Tibial nerve (tissue), 4 donors: ENCODE data around the gene CNOT6. TPM values are rescaled to one million over a fixed set of nuclear protein-coding genes. Genes with fewer than 3 reads are reported as not detected.
A peak's percentile ranks its signal among the peaks of the same experiment; 100 is the strongest.
"Not testable (repeated sequence)": the region's sequence is repeated elsewhere in the genome, so short reads cannot be mapped to it uniquely, and the experiment has no call there.

Experiments
- DNase-seq, 2 donors: peaks; one replicate each; pipeline ENCODE4 v3.0.0-alpha.2; 2019; ENCODE audit warnings: low spot score in 2 of 2
- H3K27ac ChIP-seq, 4 donors: fragments of 200-600 bp; sonication (generic) in 3 of 4; one replicate each; pipeline ENCODE4 v1.5.1; 2017 to 2019; ENCODE audit warnings: mild to moderate bottlenecking in 1 of 4
- H3K27me3 ChIP-seq, 2 donors: fragments of 200-600 bp; sonication (generic) in 1 of 2; one replicate each; pipeline versions ENCODE4 v1.5.1 to v1.6.0; 2017 to 2019
- H3K36me3 ChIP-seq, 3 donors: fragments of 200-600 bp; sonication (generic); one replicate each; pipeline ENCODE4 v1.5.1; 2018 to 2019
- H3K4me1 ChIP-seq, 4 donors: fragments of 200-600 bp; sonication (generic) in 3 of 4; one replicate each; pipeline ENCODE4 v1.5.1; 2017 to 2019
- H3K4me3 ChIP-seq, 4 donors: fragments of 200-600 bp; sonication (generic) in 3 of 4; one replicate each; pipeline ENCODE4 v1.5.1; 2017 to 2019; ENCODE audit warnings: mild to moderate bottlenecking in 1 of 4, moderate library complexity in 1 of 4
- H3K9me3 ChIP-seq, 4 donors: fragments of 200-600 bp; sonication (generic) in 3 of 4; one replicate each; pipeline ENCODE4 v1.5.1; 2017 to 2019
- EP300 ChIP-seq, 2 donors: sonication (generic); formaldehyde crosslinking; IDR thresholded peaks; one replicate each; pipeline ENCODE4 v1.6.1; 2017; ENCODE audit warnings: antibody characterized with exemption in 2 of 2, mild to moderate bottlenecking in 1 of 2
- POLR2A ChIP-seq, 2 donors: fragments of 450-650 bp; IDR thresholded peaks; one replicate each; pipeline ENCODE4 v1.6.1; 2017; ENCODE audit warnings: antibody characterized with exemption in 2 of 2, mild to moderate bottlenecking in 2 of 2, moderate library complexity in 2 of 2
- WGBS, 2 donors: methylation state at CpG; one replicate each; pipeline ENCODE4 v1.1.5; 2018; 5-methylcytosine and 5-hydroxymethylcytosine counted together
- total RNA-seq, 4 donors: library from RNA; depleted of rRNA; stranded (reverse); fragments of >200 nt; gene quantifications; one replicate each; pipeline ENCODE4 v1.1.0, GENCODE V29; 2016
- TF ChIP-seq, protein P1 (sequence below), 5 experiments: fragments of 200-600 bp in 3 of 5; fragments of 450-650 bp in 2 of 5; sonication (generic) in 3 of 5; IDR thresholded peaks; one replicate each; pipeline ENCODE4 v1.5.1; 2016 to 2019; ENCODE audit warnings: antibody characterized with exemption in 5 of 5, mild to moderate bottlenecking in 3 of 5, moderate library complexity in 2 of 5

The CNOT6 gene
- total RNA-seq, 4 donors from 2014 or later = 14.0 to 18.0 (median 15.5) TPM

DNA sequence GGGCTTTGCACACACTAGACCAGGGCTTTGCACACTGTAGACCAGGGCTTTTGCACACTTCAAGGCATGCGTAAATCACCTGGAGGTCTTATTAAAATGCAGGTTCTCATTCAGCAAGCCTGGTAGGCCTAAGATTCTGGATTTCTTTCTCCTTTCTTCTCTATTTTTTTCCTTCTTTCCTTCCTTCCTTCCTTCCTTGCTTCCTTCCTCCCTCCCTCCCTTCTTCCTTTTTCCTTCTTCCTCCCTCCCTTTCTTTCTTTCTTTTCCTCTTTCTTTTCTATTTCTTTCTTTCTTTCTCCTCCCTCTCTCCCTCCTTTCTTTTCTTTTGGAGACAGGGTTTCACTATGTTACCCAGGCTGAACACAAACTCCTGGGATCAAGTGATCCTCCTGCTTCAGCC is 24.3 kb upstream of the CNOT6 start:
- peaks cover 0 to 13% (median 0%) of the 10 kb centered on the region in 4 donors for H3K4me1 ChIP-seq
- no peaks in the 10 kb centered on the region for H3K9me3 ChIP-seq
- WGBS, 2 donors = 88 to 96% methylated on average over 1 of the region's 1 CpG
- H3K27me3 ChIP-seq = no peaks in the 10 kb centered on the region
- DNase-seq = no peak
- TF ChIP-seq EP300 (IDR thresholded peaks at IDR 0.05) (no peak), POLR2A (IDR thresholded peaks at IDR 0.05) (no peak)
- TF ChIP-seq, protein P1, sequence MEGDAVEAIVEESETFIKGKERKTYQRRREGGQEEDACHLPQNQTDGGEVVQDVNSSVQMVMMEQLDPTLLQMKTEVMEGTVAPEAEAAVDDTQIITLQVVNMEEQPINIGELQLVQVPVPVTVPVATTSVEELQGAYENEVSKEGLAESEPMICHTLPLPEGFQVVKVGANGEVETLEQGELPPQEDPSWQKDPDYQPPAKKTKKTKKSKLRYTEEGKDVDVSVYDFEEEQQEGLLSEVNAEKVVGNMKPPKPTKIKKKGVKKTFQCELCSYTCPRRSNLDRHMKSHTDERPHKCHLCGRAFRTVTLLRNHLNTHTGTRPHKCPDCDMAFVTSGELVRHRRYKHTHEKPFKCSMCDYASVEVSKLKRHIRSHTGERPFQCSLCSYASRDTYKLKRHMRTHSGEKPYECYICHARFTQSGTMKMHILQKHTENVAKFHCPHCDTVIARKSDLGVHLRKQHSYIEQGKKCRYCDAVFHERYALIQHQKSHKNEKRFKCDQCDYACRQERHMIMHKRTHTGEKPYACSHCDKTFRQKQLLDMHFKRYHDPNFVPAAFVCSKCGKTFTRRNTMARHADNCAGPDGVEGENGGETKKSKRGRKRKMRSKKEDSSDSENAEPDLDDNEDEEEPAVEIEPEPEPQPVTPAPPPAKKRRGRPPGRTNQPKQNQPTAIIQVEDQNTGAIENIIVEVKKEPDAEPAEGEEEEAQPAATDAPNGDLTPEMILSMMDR (IDR thresholded peaks at IDR 0.05) = no peak
- no peak overlapping the region for H3K27ac ChIP-seq
- no peak overlapping the region for H3K4me3 ChIP-seq
- H3K36me3 ChIP-seq = no peaks in the 10 kb centered on the region

DNA sequence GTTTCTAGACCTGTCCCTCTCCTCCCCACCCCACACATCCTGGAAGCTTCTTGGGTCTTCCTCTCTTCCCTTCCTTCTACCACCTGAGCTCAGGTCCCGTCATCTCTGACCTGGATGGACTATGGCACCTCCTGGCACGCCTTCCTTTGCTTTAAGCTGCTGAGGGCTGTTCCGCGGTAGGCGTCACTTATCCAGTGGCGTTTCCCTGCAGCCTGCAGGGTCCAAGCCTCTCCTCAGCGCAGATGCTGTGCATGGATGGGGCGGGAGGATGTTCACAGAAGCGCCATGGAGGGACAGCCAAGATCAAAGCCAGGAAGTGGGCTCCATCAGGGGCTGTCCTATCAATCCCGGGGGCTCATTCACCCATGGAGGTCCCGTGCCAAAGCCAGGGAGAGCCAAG is 23.8 kb upstream of the CNOT6 start:
- Histone ChIP-seq H3K36me3 (no peaks in the 10 kb centered on the region), H3K4me1 (peaks cover 0 to 13% (median 0%) of the 10 kb centered on the region in 4 donors), H3K9me3 (no peaks in the 10 kb centered on the region), H3K27ac (no peak overlapping the region), H3K4me3 (no peak overlapping the region), H3K27me3 (no peaks in the 10 kb centered on the region)
- WGBS, 2 donors = 79 to 80% methylated on average over 11 of the region's 11 CpGs
- no peak for TF ChIP-seq POLR2A (IDR thresholded peaks at IDR 0.05)
- no peak for DNase-seq

DNA sequence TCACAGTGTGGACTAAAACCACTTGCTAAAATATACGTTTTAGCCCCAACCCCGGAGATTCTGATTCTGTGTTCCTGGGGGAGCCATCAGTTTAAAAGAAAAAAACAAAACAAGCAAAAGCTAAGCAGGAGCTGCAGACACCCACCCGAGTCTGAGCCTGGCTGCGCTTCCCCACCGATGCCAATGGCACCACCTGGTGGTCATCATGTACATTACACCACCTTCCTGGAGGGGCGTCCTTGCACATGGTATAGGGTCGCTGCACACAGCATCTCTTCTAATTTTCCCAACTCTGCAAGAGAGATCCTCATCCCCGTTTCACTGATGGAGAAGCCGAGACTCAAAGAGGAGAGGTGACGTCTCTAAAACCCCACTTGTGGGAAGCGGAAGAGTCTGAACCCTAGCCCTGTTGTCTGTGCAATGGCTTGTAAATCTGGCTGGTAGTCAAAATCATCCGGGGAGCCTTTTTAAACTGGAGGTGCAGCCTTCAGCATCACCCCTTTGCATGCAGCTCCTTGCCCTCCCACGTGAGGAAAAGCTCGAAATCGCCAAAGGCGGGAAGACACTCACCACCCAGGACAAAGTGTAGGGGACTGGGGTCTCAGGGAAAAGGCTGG is 23.1 kb upstream of the CNOT6 start:
- TF ChIP-seq, protein P1 (IDR thresholded peaks at IDR 0.05) = peak; percentile 87 to 93 (median 89)
- TF ChIP-seq POLR2A (IDR thresholded peaks at IDR 0.05) (no peak), EP300 (IDR thresholded peaks at IDR 0.05) (no peak)
- no peaks in the 10 kb centered on the region for H3K9me3 ChIP-seq
- H3K4me3 ChIP-seq = no peak overlapping the region
- H3K36me3 ChIP-seq = no peaks in the 10 kb centered on the region
- peak in 1 of 2 donors; percentile 57 for DNase-seq
- 27 to 29% methylated on average over 16 of the region's 16 CpGs for WGBS, 2 donors
- H3K27me3 ChIP-seq = no peaks in the 10 kb centered on the region
- peaks cover 0 to 13% (median 0%) of the 10 kb centered on the region in 4 donors for H3K4me1 ChIP-seq
- no peak overlapping the region for H3K27ac ChIP-seq

- no peaks in the 10 kb centered on the region for H3K36me3 ChIP-seq
- no peaks in the 10 kb centered on the region for H3K27me3 ChIP-seq
- TF ChIP-seq, protein P1 (IDR thresholded peaks at IDR 0.05) = no peak
- TF ChIP-seq POLR2A (IDR thresholded peaks at IDR 0.05) = no peak
- no peak for TF ChIP-seq EP300 (IDR thresholded peaks at IDR 0.05)
- H3K9me3 ChIP-seq = no peaks in the 10 kb centered on the region
- peaks cover 0 to 11% (median 0%) of the 10 kb centered on the region in 4 donors for H3K4me1 ChIP-seq
- H3K4me3 ChIP-seq = no peak overlapping the region
- 58 to 68% methylated on average over 7 of the region's 7 CpGs for WGBS, 2 donors
- H3K27ac ChIP-seq = no peak overlapping the region
- DNase-seq = no peak
These were observed 22.3 kb upstream of the CNOT6 start for GRCh38 chr5:180471866-180472265.

- H3K36me3 ChIP-seq = no peaks in the 10 kb centered on the region
These were observed 21.9 kb upstream of the CNOT6 start for GRCh38 chr5:180472269-180472668.

DNA sequence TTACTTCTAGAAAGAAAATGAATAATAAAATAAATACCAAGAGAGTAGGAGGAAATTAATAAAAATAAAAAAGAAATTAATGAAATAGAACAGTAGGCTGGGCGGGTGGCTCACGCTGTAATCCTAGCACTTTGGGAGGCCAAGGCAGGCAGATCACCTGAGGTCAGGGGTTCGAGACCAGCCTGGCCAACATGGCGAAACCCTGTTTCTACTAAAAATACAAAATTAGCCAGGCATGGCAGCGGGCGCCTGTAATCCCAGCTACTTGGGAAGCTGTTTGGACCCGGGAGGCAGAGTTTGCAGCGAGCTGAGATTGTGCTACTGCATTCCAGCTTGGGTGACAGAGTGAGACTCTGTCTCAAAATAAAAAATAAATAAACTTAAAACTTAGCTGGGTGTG is 20.8 kb upstream of the CNOT6 start:
- not testable (repeated sequence) for H3K36me3 ChIP-seq, H3K4me1 ChIP-seq, H3K9me3 ChIP-seq, DNase-seq, H3K4me3 ChIP-seq, H3K27me3 ChIP-seq, H3K27ac ChIP-seq
- WGBS, 2 donors = 82 to 93% methylated on average over 8 of the region's 8 CpGs

More at GRCh38 chr5:180472269-180472668, 21.9 kb upstream of the CNOT6 start:
- DNase-seq = no peak
- WGBS, 2 donors = 70 to 75% methylated on average over 4 of the region's 4 CpGs
- H3K4me1 ChIP-seq = peaks cover 0 to 7% (median 0%) of the 10 kb centered on the region in 4 donors
- H3K27me3 ChIP-seq = no peaks in the 10 kb centered on the region
- no peak for TF ChIP-seq EP300 (IDR thresholded peaks at IDR 0.05)
- TF ChIP-seq, protein P1 (IDR thresholded peaks at IDR 0.05) = no peak
- TF ChIP-seq POLR2A (IDR thresholded peaks at IDR 0.05) = no peak
- H3K4me3 ChIP-seq = no peak overlapping the region
- H3K9me3 ChIP-seq = no peaks in the 10 kb centered on the region
- no peak overlapping the region for H3K27ac ChIP-seq
